ENCODE results near the gene APP.

APP gene

DNA sequence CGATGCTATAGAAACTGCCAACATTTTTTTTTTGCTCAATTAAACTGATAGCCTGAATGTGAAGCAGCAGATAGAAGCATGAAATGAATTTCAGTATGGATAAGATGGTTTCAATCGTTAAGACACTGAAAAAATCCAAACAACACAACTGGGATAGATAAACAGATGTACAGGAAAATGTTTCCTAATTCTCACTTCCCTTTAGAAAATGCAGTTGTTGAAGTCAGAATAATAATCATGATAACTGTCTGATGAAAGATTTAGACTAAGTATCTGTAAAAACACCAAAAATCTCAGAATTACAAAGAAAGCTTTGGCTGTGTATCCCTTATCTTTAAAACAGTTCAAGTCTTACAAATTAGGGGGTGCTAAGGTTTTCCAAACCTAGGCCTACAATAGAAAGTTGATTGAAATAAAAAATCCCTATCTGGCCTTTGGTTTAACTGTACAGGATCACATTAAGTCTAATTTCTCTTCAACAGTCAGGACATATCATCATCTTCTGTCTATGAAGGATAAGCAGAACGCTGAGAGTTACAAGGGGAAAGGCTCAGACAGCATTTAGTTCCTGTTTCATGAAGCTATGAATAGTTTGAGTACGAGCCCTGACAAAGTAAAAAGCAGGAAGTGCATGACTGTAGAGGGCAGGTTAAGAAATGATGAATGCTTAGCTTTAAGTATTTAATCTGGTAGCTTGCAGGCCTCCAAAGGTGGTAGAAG lies 203.2 kb downstream of the APP start:
- no peak for DNase-seq

DNA sequence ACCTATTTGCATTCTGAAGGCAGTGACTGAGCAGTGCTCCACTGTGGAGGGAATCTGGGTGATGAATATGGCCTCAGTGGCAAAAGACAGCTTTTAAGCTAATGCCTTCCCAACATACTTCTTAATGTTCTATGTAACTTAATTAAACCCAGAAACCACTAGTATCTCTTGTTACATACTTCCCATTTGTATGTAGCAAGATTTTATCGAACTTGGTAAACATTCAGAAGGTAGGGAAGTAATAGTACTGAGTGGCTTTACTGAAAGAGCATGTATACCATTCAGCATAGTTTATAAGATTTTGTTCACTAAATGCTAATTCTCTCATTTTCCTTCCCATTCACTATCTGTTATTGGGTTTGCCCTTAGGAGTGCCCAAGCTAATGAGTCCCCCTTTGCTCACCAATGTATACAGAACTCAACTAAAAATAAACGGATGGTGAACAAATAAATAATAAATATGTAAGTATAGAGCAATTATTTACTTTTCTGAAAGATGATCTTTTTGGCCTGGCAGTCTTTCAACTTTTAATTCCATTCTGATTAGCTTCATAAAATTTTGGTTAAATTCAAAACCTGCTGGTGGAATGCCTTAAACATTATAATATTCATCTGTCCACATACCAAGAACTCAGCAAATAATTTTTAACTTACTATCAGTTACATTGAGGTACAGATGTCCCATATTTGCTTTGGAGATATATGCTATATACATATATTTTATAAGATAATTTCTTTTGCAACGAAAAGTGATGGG lies 204.4 kb downstream of the APP start:
- no peak for DNase-seq

DNA sequence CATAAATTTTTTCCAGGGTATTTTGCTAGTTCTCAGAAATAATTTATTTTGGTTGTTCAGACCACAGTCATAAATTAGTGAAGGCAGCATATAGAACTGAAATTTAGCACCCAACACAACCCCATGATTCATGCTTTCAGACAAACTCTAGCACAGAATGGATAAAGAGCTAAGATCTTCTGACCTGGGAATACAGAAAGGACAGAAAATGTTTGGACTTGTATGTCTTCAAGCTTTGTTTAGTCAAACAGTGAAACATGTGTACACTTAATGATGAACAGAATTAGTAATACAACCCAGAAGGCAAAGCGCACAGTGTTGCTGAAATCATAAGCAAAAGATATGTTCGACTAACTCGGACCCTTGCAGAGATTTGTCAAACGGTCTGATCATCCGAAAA lies 205.6 kb downstream of the APP start:
- no peak for DNase-seq

DNA sequence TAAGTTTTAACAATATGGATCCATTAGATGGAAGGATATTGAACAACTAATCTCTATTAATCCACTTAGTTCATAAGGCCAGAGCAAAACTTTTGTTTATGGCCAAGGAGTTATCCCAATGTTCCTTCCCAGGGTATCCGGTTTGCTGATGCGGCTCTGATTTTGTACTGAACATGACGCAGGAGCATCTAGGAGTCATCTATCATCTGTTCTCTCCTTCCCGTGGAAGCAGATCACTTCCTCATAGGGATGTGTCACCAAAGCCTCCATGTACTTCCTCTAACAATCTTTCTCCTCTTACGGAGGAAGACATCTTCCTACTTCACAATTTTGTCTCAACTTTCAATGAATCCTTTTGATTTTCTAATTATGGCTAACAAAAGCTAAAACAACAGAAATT lies 206.6 kb downstream of the APP start:
- DNase-seq, result no peak

DNA sequence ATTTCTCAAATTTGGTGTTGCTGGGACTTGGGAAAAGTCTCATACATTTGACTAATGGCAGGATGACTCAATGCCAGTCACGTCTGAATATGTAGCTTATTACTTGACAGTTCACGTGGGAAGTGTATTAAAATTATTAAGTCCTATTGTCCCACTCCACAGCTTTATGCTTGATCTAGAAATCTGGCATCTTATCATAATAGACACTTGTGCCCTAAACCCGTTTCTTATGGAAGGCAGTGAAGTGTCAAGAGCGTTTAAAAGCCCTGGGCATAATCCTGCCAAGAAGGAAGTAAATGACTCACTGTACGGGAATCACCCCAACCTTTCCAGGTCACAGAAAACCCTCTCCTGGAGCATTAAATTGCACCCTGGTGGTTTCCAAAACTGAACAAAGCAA lies 207.4 kb downstream of the APP start:
- no peak for DNase-seq

DNA sequence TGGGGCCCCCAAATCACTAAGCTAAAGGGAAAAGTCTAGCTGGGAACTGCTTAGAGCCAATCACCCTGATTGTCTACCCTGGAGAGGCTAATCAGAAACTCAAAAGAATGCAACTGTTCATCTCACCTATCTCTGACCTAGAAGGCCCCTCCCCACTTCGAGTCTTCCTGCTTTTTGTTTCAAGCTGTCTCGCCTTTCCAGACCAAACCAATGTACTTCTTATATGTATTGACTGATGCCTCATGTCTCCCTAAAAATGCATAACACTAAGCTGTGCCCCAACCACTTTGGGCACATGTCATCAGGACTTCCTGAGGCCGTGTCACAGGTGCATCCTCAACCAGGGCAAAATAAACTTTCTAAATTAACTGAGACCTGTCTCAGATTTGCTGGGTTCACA lies 209.5 kb downstream of the APP start:
- DNase-seq, result no peak

DNA sequence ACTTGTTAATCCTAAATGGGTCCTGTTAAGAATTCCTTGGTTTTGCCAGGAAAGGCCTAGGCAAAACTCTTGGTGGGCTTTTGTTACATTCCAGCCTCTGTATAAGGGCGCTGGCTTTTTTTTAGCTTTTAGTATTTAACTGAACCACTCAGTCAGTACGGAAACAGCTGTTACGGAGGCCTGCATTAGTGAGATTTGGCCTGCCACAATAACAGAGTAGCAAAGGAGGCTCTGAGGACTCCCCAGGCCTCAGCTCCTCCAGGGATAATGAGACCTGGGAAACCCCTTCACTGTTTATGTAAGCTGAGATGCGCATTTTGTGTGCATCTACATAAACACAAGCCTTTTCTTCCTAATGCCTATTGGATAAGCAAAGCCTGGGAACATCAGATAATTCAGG lies 210.2 kb downstream of the APP start:
- DNase-seq, result no peak

DNA sequence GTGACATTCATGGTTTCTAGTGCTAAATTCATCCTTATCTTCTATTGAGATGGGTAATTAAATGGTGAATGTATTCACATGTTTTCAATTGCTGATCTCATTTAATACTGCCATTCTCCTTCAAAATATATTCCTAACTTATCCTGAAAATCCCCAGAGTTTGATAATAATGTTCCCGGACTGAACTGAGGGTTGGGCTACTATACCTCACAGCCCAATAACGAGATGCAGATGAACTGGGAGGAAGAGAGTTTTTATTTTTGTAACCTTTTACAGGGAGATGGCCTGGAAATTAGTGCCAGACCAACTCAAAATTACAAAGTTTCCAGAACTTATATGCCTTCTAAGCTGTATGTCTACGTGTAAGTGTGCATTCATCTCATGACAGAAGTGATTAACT lies 210.8 kb downstream of the APP start:
- no peak for DNase-seq

DNA sequence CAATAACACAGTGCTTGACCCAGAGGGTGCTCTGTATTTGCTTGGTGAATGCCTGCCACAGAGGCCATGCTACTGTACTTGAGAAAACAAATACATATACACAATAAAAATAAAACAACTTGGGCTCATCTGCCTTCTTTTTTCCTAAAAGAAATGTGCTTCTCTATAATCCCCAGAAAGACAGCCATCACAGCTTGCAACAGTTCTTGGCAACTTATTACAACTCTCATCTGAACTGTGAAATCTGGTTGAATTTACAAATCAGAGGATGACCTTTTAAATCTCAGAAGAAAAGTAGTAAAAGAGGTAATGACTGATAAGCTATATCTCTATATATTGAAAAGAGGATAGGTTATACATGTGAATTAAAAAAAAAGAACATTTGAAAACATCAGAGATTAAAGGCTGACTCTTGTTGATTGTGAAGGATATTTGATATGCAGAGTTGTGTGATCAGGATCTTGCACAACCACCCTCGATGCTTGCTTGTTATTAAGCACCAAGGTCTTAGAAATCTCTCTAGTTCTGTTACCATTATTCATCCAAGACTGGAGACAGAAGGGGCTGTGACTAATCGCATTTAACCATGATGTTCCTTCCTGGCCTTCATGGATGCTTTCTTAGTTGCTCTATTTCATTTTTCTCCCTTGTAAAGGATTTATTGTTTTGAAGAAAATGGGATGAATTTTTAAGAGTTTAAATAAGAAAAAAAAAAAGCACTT lies 213.4 kb downstream of the APP start:
- DNase-seq, result no peak

DNA sequence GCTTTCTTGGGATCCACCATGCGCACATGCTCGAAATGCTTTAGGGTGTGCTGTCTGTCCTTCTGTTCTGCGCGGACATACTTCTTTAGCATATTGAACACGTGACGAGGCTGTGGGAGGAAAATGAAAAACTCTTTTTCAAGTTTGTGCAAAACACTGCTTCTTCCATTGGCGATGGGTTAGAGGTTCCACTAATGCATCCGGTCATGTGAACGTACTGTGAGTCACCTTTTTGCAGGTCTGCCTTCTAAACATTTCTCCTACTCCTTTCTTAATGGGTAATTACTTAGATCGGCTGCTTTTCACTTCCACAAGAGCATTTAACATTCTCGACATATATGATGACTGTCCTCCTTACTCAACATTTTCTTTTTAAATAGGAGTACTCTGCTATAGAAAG lies 214.9 kb downstream of the APP start:
- DNase-seq, result no peak

DNA sequence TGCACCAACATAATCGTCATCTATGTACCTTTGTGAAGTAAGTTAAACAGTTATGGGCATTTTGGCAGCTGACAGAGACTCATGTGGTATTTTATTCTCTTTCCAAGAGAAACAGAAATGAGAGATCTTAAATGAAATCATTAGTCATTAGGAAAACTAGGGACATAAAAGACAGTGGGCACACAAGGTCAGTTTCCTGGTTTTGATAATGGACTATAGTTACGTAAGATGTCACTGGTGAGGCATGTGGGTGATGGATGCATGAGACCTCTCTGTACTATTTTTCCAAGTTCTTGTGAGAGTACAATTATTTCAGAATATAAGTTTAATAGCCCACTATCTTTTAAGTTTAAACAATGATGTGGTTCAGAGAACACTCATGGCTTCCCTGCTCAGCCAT lies 216.9 kb downstream of the APP start:
- no peak for DNase-seq

DNA sequence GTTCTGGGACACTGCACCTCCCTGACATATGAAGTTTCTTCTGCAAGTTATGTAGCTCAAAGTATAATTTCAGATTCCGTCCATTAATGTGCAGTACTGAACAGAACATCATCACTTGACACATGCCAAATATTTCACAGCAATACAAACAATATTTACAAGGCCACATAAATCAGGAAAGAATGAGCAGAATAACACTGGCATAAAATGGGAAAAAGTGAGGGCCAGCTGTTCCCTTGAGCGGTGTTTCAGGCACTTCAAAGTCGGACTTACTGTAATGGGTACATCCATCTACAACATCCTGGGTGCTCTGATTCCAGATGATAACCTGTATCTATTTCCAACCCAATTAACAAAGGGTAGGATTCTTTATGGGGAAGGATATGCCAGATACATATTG lies 217.4 kb downstream of the APP start:
- DNase-seq, result no peak

DNA sequence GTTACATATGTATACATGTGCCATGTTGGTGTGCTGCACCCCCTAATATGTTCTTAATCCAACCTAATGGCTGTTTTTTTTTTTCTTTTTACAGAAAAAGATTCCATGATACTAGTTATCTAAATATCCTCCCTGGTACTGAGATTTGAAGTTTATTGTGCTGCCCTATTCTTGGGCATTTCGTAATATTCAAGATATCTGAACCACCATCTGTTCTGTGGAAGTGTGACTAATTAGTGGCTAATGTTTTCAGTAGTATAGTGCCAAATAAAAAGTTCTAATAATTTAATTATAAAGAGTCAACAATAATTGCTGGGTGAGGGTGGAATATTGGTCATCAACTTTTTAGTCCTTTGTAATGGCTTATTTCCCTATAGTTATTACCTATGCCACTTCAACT lies 218.3 kb downstream of the APP start:
- DNase-seq, result no peak

DNA sequence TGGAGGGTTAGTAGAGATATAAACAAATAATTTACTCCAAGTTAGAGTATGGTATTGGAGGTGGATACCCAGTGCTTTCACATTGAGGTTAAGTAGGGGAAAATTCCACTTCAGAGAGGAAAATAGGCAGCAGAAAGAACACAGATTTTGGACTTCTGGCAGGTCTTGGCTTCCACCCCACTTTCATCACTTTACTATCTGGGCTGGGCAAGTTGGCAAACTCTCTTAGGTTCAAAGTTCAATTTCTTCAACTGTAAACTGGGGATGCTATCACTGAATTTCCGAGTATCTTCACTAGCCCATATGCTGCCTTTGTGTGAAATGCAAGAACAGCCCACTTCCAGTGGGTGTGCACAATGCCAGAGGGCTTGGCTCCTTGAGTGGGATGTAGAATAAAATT lies 220.9 kb downstream of the APP start:
- DNase-seq, result no peak

DNA sequence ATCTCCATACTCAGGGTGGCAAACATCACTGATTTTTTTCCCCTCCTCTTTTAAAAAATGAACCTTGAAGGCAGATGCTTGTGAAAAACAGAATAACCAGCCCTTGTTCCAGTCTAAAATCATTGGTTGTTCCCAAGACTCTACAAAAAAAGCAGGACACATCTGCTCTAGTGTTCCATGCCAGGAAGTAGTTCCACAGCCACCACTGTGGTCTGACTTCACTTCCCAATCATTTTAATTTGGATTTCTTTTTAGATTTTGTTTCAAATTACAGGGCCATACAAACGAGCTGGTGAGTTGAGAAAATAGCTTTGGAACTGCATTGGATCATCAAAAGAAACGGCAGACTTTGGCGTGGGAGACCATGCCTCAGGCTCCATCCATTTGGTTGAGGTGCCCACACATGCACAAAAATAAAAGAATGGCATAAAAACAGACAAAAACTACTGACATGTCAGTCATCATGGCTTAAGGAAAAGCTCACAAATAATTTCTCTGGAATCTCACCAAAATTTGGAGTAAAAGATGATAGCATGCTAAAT lies 225.8 kb downstream of the APP start:
- DNase-seq, result no peak

DNA sequence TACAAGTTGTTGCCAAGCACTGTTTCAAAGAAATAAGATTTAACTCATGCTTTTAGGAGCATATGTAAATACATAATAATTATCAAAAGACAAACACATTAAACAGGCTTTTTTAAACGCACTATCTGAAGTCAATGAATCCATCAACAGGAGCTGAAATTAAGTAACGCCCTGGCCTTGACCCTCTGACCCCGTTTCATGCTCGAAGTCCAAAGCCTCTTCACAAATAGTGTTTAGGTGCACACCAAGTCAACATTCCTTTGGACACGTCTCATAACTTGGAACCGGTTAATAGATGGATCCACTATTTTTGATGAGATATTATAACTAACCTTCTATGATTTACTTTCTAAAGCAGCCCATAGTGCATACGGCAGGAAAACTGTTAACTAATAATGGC lies 226.5 kb downstream of the APP start:
- DNase-seq, result no peak

DNA sequence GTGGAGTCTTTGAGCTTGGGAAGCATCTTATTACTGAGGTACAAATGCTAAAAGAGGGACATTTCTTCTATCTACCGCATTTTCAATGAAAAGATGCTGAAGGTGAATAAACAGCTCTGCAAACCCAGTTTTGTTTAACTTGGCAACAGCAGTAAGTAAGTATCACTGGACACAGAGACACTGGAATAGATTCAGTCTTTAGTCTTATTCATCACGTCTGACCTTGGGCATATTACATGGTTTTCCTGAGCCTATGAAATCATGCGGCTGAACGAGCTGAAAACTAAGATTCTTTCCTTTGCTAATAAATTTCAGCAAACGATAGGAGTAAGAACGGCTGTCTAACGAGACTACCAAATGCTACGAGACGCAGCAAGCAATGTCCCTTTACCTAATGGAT lies 228.4 kb downstream of the APP start:
- DNase-seq, result no peak

DNA sequence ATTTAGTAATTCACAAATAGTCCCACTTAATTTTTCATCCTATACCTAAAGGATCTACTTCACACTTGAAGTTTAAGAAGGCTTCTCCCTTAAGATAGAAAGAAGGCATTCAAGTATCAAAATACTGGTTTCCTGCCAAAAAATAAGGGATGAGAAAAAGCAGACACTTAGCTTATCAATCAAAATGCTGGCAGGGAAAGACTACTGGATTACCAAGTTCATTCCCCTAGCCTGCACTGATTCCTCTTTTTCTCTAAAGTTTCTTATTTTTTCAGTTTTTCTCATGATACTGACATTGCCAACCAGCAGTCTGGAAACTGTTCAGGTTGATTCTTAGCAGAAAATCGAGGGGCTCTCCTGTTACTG lies 231.2 kb downstream of the APP start:
- no peak for DNase-seq

DNA sequence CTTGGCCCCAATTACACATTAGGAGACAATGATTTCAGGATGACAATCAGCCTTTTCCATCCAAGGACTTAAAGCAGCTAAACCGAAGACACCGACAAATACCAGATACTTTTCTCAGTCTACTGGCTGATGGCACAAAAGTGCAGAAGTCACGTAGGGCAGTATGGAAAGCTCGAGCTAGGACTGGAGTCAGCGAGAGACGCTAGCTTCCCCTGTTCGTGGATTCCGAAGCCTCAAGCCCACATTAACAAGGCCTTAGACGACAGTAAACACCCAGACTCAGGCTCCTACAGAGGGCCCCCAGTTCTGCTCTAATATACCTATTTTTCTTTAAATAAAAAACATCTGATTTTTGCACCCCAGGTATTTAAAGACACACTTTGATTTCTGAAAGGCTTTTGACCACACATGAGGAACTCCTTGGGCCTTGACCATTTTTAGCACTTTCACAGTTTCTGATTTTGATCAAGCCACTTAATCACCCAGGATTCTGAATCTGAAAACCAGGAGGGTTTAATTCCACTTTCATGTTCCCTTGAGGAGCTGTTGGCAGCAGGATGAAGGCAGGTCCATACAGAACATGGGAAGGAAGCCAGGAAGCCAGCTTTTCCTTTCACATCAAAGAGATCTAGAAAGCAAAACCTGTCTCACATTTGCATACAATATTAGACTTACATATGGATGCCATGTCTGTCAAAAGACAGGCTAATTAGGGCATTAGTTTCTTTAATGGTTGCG lies 231.7 kb downstream of the APP start:
- DNase-seq, result no peak

DNA sequence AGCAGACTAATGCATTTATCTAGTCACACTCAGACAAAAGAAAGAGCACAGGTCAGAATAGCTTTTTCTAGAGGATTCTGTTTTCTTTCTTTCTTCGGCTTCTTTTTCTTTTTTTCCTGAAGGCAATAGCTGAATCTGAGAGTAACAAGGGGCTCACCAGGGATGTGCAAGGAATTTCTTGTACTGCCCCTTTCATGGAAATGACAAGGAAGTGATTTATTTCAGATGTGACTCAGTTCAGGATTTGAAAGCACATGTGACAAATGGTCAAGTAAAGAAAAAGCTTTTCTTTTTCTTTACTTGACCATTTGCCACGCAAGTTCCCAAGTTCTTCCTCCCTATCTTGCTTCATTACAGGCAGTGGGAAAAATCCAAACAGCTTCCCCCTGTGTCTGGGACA lies 233.8 kb downstream of the APP start:
- DNase-seq, result no peak

DNA sequence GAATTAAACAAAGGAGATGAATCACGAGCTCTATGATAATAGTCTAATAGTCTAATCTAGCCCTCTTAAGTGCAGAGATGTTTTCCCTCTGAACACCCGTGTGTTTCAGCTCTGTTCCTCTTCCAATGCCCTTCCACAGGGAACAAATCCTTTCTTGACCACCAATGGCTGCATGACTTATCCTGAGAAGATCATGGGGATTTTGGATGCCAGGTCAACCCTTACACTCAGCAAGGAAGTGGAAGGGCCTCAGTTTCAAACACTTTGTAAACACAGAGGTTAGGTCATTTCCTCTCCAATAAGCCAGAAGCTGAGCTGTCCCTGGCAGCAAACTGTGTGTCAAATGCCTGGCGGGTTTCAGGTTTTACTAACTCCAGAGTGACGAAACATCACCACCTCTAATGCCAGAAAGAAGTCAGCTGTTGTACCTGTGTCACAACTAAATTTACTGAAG lies 235.8 kb downstream of the APP start:
- no peak for DNase-seq

DNA sequence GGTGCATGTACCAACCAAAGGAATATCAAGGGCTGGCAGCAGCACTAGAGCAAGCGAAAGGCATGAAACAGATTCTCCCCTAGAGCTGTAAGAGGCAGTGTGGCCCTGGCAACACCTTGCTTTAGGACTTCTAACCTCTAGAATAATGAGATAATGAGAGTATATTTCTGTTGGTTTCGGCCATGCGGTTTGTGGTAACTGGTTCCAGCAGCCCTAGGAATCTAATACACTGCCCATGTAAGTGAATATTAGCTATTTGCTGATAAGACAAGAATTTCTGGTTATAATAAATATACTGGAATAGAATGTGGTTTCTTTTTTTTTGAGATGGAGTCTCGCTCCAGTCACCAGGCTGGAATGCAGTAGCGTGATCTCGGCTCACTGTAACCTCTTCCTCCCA lies 236.4 kb downstream of the APP start:
- no peak for DNase-seq

DNA sequence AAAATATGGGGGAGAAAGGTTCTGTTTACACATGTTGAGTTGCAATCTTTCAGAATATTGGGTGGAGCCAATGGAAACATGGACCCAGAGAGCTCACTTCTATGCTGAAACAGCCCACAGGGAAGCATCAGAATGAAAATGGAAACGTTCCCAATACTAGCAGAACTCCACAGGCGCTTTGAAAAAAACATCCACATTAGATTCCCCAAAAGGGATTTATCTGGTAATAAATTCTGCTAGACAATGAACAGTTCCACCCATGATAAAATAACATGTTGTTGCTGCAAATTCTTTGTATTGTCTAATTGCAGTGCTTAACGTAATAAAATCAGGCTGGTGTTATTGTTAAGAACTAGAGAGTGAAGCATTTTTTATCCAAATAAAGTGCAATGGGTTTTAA lies 238.8 kb downstream of the APP start:
- no peak for DNase-seq

Measured in NCI-H1092 (cell line).